Endothelial cell of hepatic sinusoid (primary cell): ENCODE results near the gene TP53I13.
"Not testable (repeated sequence)": the region's sequence is repeated elsewhere in the genome, so short reads cannot be mapped to it uniquely, and the experiment has no call there.

Source experiments
- in situ Hi-C: cut with HindIII; loops from 2 replicates; pipeline ENCODE4 v1.10.0; 2017; ENCODE audit warnings: low sequenced_read_pairs

Gene TP53I13

GRCh38 chr17:29568331-29569244, at the start of gene TP53I13:
TP53I13 (plus strand) TSS chr17:29568701; CDS start chr17:29568759, 58 bp downstream.
- in situ Hi-C loops, result no loop called here

GRCh38 chr17:29524692-29525091, 43.8 kb upstream of the TP53I13 start:
- in situ Hi-C loops, result loop anchor here (5.0 kb wide), 2 partner anchors 38 to 52 kb away; no protein-coding TSS in a partner anchor

- in situ Hi-C loops, result no loop called here
These were observed 42.2 kb upstream of the TP53I13 start for GRCh38 chr17:29526322-29526721.

- in situ Hi-C loops, result no loop called here
These were observed 34.5 kb upstream of the TP53I13 start for GRCh38 chr17:29533976-29534375.

- in situ Hi-C loops, result loop anchor here (5.0 to 10.0 kb wide), 4 partner anchors 109 to 419 kb away; no protein-coding TSS in a partner anchor
These were observed 24.4 kb upstream of the TP53I13 start for GRCh38 chr17:29544066-29544465.

- in situ Hi-C loops, result loop anchor here (5.0 to 10.0 kb wide), 4 partner anchors 111 to 421 kb away; no protein-coding TSS in a partner anchor
These were observed 22.4 kb upstream of the TP53I13 start for GRCh38 chr17:29546085-29546484.

- in situ Hi-C loops, result loop anchor here (5.0 to 10.0 kb wide), 4 partner anchors 112 to 422 kb away; no protein-coding TSS in a partner anchor
These were observed 21.7 kb upstream of the TP53I13 start for GRCh38 chr17:29546830-29547229.

GRCh38 chr17:29549177-29549923, 19.2 kb upstream of the TP53I13 start:
- in situ Hi-C loops, result loop anchor here (5.0 to 10.0 kb wide), 4 partner anchors 115 to 425 kb away; no protein-coding TSS in a partner anchor

- in situ Hi-C loops, result no loop called here
These were observed 12.7 kb upstream of the TP53I13 start for GRCh38 chr17:29555840-29556239.

- in situ Hi-C loops, result no loop called here
These were observed 11.3 kb upstream of the TP53I13 start for GRCh38 chr17:29557085-29557738.

- in situ Hi-C loops, result no loop called here
These were observed 10.8 kb upstream of the TP53I13 start for GRCh38 chr17:29557739-29558116.

- in situ Hi-C loops, result not testable (repeated sequence)
These were observed 10.4 kb upstream of the TP53I13 start for GRCh38 chr17:29558139-29558538.

- in situ Hi-C loops, result loop anchor here (5.0 kb wide), 1 partner anchor 37 kb away; no protein-coding TSS in a partner anchor
These were observed 8.9 kb upstream of the TP53I13 start for GRCh38 chr17:29559640-29560039.

GRCh38 chr17:29560316-29560715, 8.2 kb upstream of the TP53I13 start:
- in situ Hi-C loops, result loop anchor here (5.0 kb wide), 1 partner anchor 38 kb away; no protein-coding TSS in a partner anchor

- in situ Hi-C loops, result loop anchor here (5.0 kb wide), 1 partner anchor 40 kb away; no protein-coding TSS in a partner anchor
These were observed 6.7 kb upstream of the TP53I13 start for GRCh38 chr17:29561554-29562517.

GRCh38 chr17:29562615-29563014, 5.9 kb upstream of the TP53I13 start:
- in situ Hi-C loops, result loop anchor here (5.0 kb wide), 1 partner anchor 40 kb away; no protein-coding TSS in a partner anchor

- in situ Hi-C loops, result loop anchor here (5.0 kb wide), 1 partner anchor 42 kb away; no protein-coding TSS in a partner anchor
These were observed 4.7 kb upstream of the TP53I13 start for GRCh38 chr17:29563816-29564215.

- in situ Hi-C loops, result no loop called here
These were observed 2.6 kb upstream of the TP53I13 start for GRCh38 chr17:29565643-29566472.
